GM12878 (cell line): ENCODE measurements around the gene CHRDL2. TPM values are rescaled to one million over a fixed set of nuclear protein-coding genes. Genes with fewer than 3 reads are reported as not detected.

Experiments used
- ATAC-seq: fragments of 200-7000 bp; cut with Tn5 transposase; 3 replicates; pipeline ENCODE4 v1.9.1; 2020; ENCODE audit warnings: mild to moderate bottlenecking, moderate library complexity
- BruUV-seq: library from RNA; stranded (reverse); fragments of 400-500 nt; replicated peaks from 2 replicates; lab custom pipeline; 2021; lab: Mats Ljungman, UMichigan
- CTCF ChIA-PET: fragments of 300-600 bp; sonication (Branson Sonifier 250); formaldehyde crosslinking; extraction: SDS; loops from one replicate; lab custom pipeline; 2021; ENCODE audit warnings: inconsistent platforms; lab: Yijun Ruan, JAX
- POLR2A ChIA-PET: fragments of 350-600 bp; formaldehyde crosslinking; extraction: SDS; loops from one replicate; lab custom pipeline; 2021; ENCODE audit warnings: inconsistent platforms; lab: Charles Lee
- RAD21 ChIA-PET: fragments of 300-600 bp; sonication (Branson Sonifier 250); formaldehyde crosslinking; loops from one replicate; lab custom pipeline; 2023; ENCODE audit warnings: antibody characterized with exemption; ENCODE audit not compliant: unreplicated experiment; lab: Charles Lee
- SMC1A ChIA-PET: fragments of 300-600 bp; sonication (Branson Sonifier 250); formaldehyde crosslinking; loops from one replicate; lab custom pipeline; 2023; ENCODE audit not compliant: unreplicated experiment, uncharacterized antibody; lab: Charles Lee
- DNase-seq: peaks from one replicate; pipeline ENCODE4 v3.0.0-alpha.2; 2011; ENCODE audit warnings: low read depth, low spot score
- FAIRE-seq: peaks from 3 replicates; lab custom pipeline; 2011; peaks lifted over from hg19 to GRCh38; lab: Jason Lieb, UNC
- H2AFZ ChIP-seq: 2 replicates; pipeline ENCODE4 v1.6.0; 2011; ENCODE audit warnings: low read depth, low read length, control low read depth; ENCODE audit not compliant: control insufficient read depth
- H3K27ac ChIP-seq: 2 replicates; pipeline ENCODE4 v1.5.1; 2011; ENCODE audit warnings: control low read depth; ENCODE audit not compliant: control insufficient read depth, insufficient read depth
- H3K27me3 ChIP-seq, 2 experiments: replicated peaks in 1 of 2; 2 replicates each; pipeline versions ENCODE4 v1.6.0 to v1.6.1; 2011; ENCODE audit warnings: low read length in 1 of 2; ENCODE audit not compliant: control insufficient read depth in 2 of 2, insufficient read depth in 2 of 2
- H3K36me3 ChIP-seq, 2 experiments: 2 replicates each; pipeline ENCODE4 v1.5.1; 2011; ENCODE audit warnings: low read length in 1 of 2; ENCODE audit not compliant: control insufficient read depth in 2 of 2, insufficient read depth in 2 of 2
- H3K4me1 ChIP-seq: 2 replicates; pipeline ENCODE4 v1.6.1; 2011; ENCODE audit warnings: mild to moderate bottlenecking, low read length, moderate library complexity, mixed read lengths; ENCODE audit not compliant: control insufficient read depth, insufficient read depth
- H3K4me2 ChIP-seq: 2 replicates; pipeline ENCODE4 v1.6.0; 2011; ENCODE audit warnings: control low read depth; ENCODE audit not compliant: control insufficient read depth, insufficient read depth
- H3K4me3 ChIP-seq: fragments of 200-600 bp; sonication (generic); 2 replicates; pipeline ENCODE4 v1.5.1; 2016
- H3K79me2 ChIP-seq: 2 replicates; pipeline ENCODE4 v1.6.0; 2011; ENCODE audit warnings: low read length; ENCODE audit not compliant: control insufficient read depth, insufficient read depth
- H3K9ac ChIP-seq: 2 replicates; pipeline ENCODE4 v1.8.0; 2011; ENCODE audit warnings: low read length, control low read depth, mixed read lengths; ENCODE audit not compliant: control insufficient read depth, insufficient read depth
- H3K9me3 ChIP-seq: replicated peaks from 3 replicates; pipeline ENCODE4 v1.5.1; 2011; ENCODE audit warnings: mild to moderate bottlenecking, low read length; ENCODE audit not compliant: control insufficient read depth, insufficient read depth
- H4K20me1 ChIP-seq: 2 replicates; pipeline ENCODE4 v1.6.0; 2011; ENCODE audit not compliant: control insufficient read depth, insufficient read depth
- BHLHE40 ChIP-seq, 2 experiments: fragments of 450-650 bp in 1 of 2; IDR thresholded peaks; 2 replicates each; pipeline ENCODE4 v1.6.1; 2011 to 2017; ENCODE audit warnings: low read depth in 2 of 2, borderline replicate concordance in 1 of 2, improper control_type of control experiment in 1 of 2, low read length in 1 of 2, mild to moderate bottlenecking in 1 of 2
- ESRRA ChIP-seq: IDR thresholded peaks from 2 replicates; pipeline ENCODE4 v1.6.1; 2012; ENCODE audit warnings: mild to moderate bottlenecking, low read length, improper control_type of control experiment
- FOXM1 ChIP-seq: IDR thresholded peaks from 2 replicates; pipeline ENCODE4 v1.6.1; 2012; ENCODE audit warnings: low read depth, mild to moderate bottlenecking, inconsistent platforms, low read length, moderate library complexity
- GABPA ChIP-seq: IDR thresholded peaks from 2 replicates; pipeline ENCODE4 v1.6.1; 2014; ENCODE audit warnings: antibody characterized with exemption, low read depth, mild to moderate bottlenecking, inconsistent platforms
- HSF1 ChIP-seq: fragments of 150-350 bp; IDR thresholded peaks from 2 replicates; pipeline ENCODE4 v1.6.1; 2014; ENCODE audit warnings: mild to moderate bottlenecking, low read depth, low read length
- LARP7 ChIP-seq: fragments of 450-650 bp; IDR thresholded peaks from 2 replicates; pipeline ENCODE4 v1.6.1; 2017; ENCODE audit warnings: mild to moderate bottlenecking
- MTA3 ChIP-seq: IDR thresholded peaks from 2 replicates; pipeline ENCODE4 v1.6.1; 2012; ENCODE audit warnings: low read length, inconsistent platforms, borderline replicate concordance
- NFIC ChIP-seq: IDR thresholded peaks from 2 replicates; pipeline ENCODE4 v1.6.1; 2012; ENCODE audit warnings: low read depth, mild to moderate bottlenecking, inconsistent platforms, low read length, moderate library complexity
- PAX5 ChIP-seq: IDR thresholded peaks from 2 replicates; pipeline ENCODE4 v1.6.1; 2011; ENCODE audit warnings: low read depth, low read length, borderline replicate concordance
- POLR2AphosphoS2 ChIP-seq: IDR thresholded peaks from 2 replicates; pipeline ENCODE4 v1.6.1; 2011; ENCODE audit warnings: low read depth, mild to moderate bottlenecking, low read length, improper control_type of control experiment, moderate library complexity
- POU2F2 ChIP-seq: IDR thresholded peaks from 3 replicates; pipeline ENCODE4 v1.6.1; 2011; ENCODE audit warnings: low read depth, mild to moderate bottlenecking, low read length, borderline replicate concordance
- SMARCA5 ChIP-seq: fragments of 450-650 bp; IDR thresholded peaks from 2 replicates; pipeline ENCODE4 v1.6.1; 2017; ENCODE audit warnings: mild to moderate bottlenecking
- SP1 ChIP-seq: IDR thresholded peaks from one replicate; pipeline ENCODE4 v1.6.1; 2011; ENCODE audit warnings: low read depth, low read length
- STAT1 ChIP-seq: fragments of 450-650 bp; conservative IDR thresholded peaks from 2 replicates; pipeline ENCODE4 v1.6.1; 2014; ENCODE audit warnings: antibody characterized with exemption, mild to moderate bottlenecking
- SUZ12 ChIP-seq: fragments of 200-600 bp; sonication (generic); IDR thresholded peaks from one replicate; pipeline ENCODE4 v1.6.1; 2018; ENCODE audit warnings: antibody characterized with exemption, mild to moderate bottlenecking; ENCODE audit not compliant: unreplicated experiment
- ZBTB11 ChIP-seq: fragments of 450-650 bp; formaldehyde crosslinking; IDR thresholded peaks from 2 replicates; pipeline ENCODE4 v1.5.0; 2022; ENCODE audit warnings: mild to moderate bottlenecking, missing genetic modification characterization
- ZBTB4 ChIP-seq: fragments of 450-650 bp; formaldehyde crosslinking; IDR thresholded peaks from 2 replicates; pipeline ENCODE4 v1.4.0; 2022; ENCODE audit warnings: mild to moderate bottlenecking, moderate library complexity
- ZNF24 ChIP-seq: fragments of 450-650 bp; IDR thresholded peaks from 2 replicates; pipeline ENCODE4 v1.6.1; 2017; ENCODE audit warnings: antibody characterized with exemption, mild to moderate bottlenecking
- WGBS: methylation state at CpG from one replicate; pipeline ENCODE4 v1.1.6; 2016; ENCODE audit warnings: low lambda C conversion rate; ENCODE audit not compliant: insufficient replicate concordance, insufficient coverage; ENCODE audit errors: missing lambda C conversion rate; 5-methylcytosine and 5-hydroxymethylcytosine counted together
- in situ Hi-C: fragments of 300-500 bp; cut with MboI; formaldehyde crosslinking; loops from 9 replicates; pipeline ENCODE4 v1.14.3; 2018; ENCODE audit warnings: mixed read lengths
- intact Hi-C: fragments of 100-400 bp; cut with micrococcal nuclease; formaldehyde crosslinking; loops from one replicate; pipeline ENCODE4 v1.14.2; 2022; ENCODE audit not compliant: unreplicated experiment
- polyA plus RNA-seq, 11 experiments: library from polyadenylated mRNA; depleted of rRNA in 4 of 11; unstranded in 6 of 11; stranded (reverse) in 5 of 11; fragments of >200 nt; fragmentation: Nextera tagmentation in 4 of 11; fragmentation: Illumina TruSeq in 1 of 11; extraction: Ambion mirVana in 4 of 11; extraction: Trizol in 1 of 11; gene quantifications; 1 replicate in 1 of 11; 2 replicates in 10 of 11; pipeline versions ENCODE4 v1.2.1 to v1.2.3, GENCODE V29; 2011 to 2016; ENCODE audit warnings: inconsistent platforms in 2 of 11, missing spikeins in 2 of 11, low read depth in 1 of 11
- total RNA-seq, 4 experiments: library from RNA; depleted of rRNA in 3 of 4; stranded (reverse); fragments of >200 nt in 3 of 4; fragmentation: Illumina TruSeq in 1 of 4; extraction: Trizol in 1 of 4; gene quantifications; 2 replicates each; pipeline versions ENCODE4 v1.2.1 to v1.2.3, GENCODE V29; 2013 to 2021

Gene CHRDL2
- total and polyA plus RNA-seq, 10 of the 15 experiments (the other 5 are each of a cell fraction or from before 2014, with no cell fraction given) = not detected

GRCh38 chr11:74749965-74750296 is 18.7 kb upstream of the CHRDL2 start:
- DNase-seq (no peak), FAIRE-seq (no peak), ATAC-seq (no peak)
- H3K4me3 ChIP-seq = peak overlapping the region; percentile 72
- WGBS = 6% methylated on average over 2 of the region's 2 CpGs
- peaks cover 48% of the 10 kb centered on the region for H3K79me2 ChIP-seq
- intact Hi-C loops (no loop called here), in situ Hi-C loops (no loop called here)
- ChIA-PET RAD21 (interaction anchor here (0.7 to 1.0 kb wide), 3 partner anchors 10 to 199 kb away, joined by 4 read pairs; partner anchors contain the start of genes SPCS2 and XRRA1), POLR2A (interaction anchor here (1.6 kb wide), 2 partner anchors 18 to 23 kb away, joined by 5 to 8 read pairs; no protein-coding TSS in a partner anchor), CTCF (interaction anchor here (0.7 to 2.6 kb wide), 5 partner anchors 9 to 23 kb away, joined by 3 to 7 read pairs (median 3); no protein-coding TSS in a partner anchor), SMC1A (interaction anchor here (0.9 to 1.6 kb wide), 3 partner anchors 12 to 35 kb away, joined by 3 to 5 read pairs (median 3); no protein-coding TSS in a partner anchor)
- no peak overlapping the region for H2AFZ ChIP-seq
- H3K9ac ChIP-seq = peak overlapping the region; percentile 78
- peaks cover 21% of the 10 kb centered on the region for H3K4me1 ChIP-seq
- no peaks in the 10 kb centered on the region for H4K20me1 ChIP-seq
- H3K27ac ChIP-seq = peak overlapping the region; percentile 72
- no peak for TF ChIP-seq PAX5
- TF ChIP-seq SP1 = no peak
- no peak for TF ChIP-seq POLR2AphosphoS2
- no peak for TF ChIP-seq NFIC
- TF ChIP-seq ZNF24 = no peak
- TF ChIP-seq HSF1 = no peak
- no peak for TF ChIP-seq SMARCA5
- no peak for TF ChIP-seq MTA3
- no peak for TF ChIP-seq BHLHE40 (IDR thresholded peaks at IDR 0.05; ENCODE audit: borderline replicate concordance in 1 of 2, low read depth in 2 of 2, low read length in 1 of 2)
- TF ChIP-seq SUZ12 = no peak
- TF ChIP-seq GABPA = no peak
- no peak for TF ChIP-seq POU2F2
- no peak for TF ChIP-seq ZBTB4 (CRISPR knock-in tag)
- TF ChIP-seq ESRRA = no peak
- no peak for TF ChIP-seq ZBTB11 (CRISPR knock-in tag)
- no peak for TF ChIP-seq LARP7
- no peak for TF ChIP-seq STAT1
- TF ChIP-seq FOXM1 = no peak
- H3K4me2 ChIP-seq = peak overlapping the region; percentile 80
- H3K9me3 ChIP-seq = no peaks in the 10 kb centered on the region
- BruUV-seq = TSS peak; percentile 85
- H3K36me3 ChIP-seq = no peaks in the 10 kb centered on the region
- no peaks in the 10 kb centered on the region for H3K27me3 ChIP-seq
